Testis (tissue), 2 donors: ENCODE results near the gene UBE2Z.

Experiments used
- CTCF ChIP-seq, 3 experiments: fragments of 450-650 bp in 2 of 3; fragments of 200-600 bp in 1 of 3; sonication (generic) in 1 of 3; IDR thresholded peaks; one replicate each; pipeline ENCODE4 v1.5.1; 2016 to 2019; ENCODE audit warnings: antibody characterized with exemption in 3 of 3, mild to moderate bottlenecking in 2 of 3, moderate library complexity in 1 of 3
- POLR2A ChIP-seq: fragments of 450-650 bp; IDR thresholded peaks from one replicate; pipeline ENCODE4 v1.6.1; 2017; ENCODE audit warnings: antibody characterized with exemption, mild to moderate bottlenecking, moderate library complexity

GRCh38 chr17:48970865-48971687, 62.9 kb downstream of the UBE2Z start:
- TF ChIP-seq CTCF (IDR thresholded peaks at IDR 0.05) (no peak), POLR2A (no peak)
